H9 (cell line): ENCODE measurements around the gene ABHD17C. TPM values are rescaled to one million over a fixed set of nuclear protein-coding genes. Genes with fewer than 3 reads are reported as not detected.

Experiments
- DNase-seq: peaks from one replicate; pipeline ENCODE4 v3.0.0-alpha.2; 2017
- H2AFZ ChIP-seq: one replicate; pipeline ENCODE4 v1.6.1; 2013; ENCODE audit warnings: mild to moderate bottlenecking, low read length, control low read depth, moderate library complexity
- H2AK5ac ChIP-seq: 2 replicates; pipeline ENCODE4 v1.6.1; 2013; ENCODE audit warnings: low read length, control low read depth, mixed read lengths; ENCODE audit not compliant: insufficient read length
- H2BK120ac ChIP-seq: one replicate; pipeline ENCODE4 v1.6.1; 2013; ENCODE audit warnings: low read depth, mild to moderate bottlenecking, low read length, control low read depth, inconsistent platforms; ENCODE audit not compliant: poor library complexity, severe bottlenecking
- H2BK12ac ChIP-seq: 2 replicates; pipeline ENCODE4 v1.6.1; 2013; ENCODE audit warnings: low read length, control low read depth, mixed read lengths, low read depth; ENCODE audit not compliant: insufficient read length
- H2BK15ac ChIP-seq: 2 replicates; pipeline ENCODE4 v1.6.1; 2013; ENCODE audit warnings: low read depth, low read length, control low read depth
- H2BK20ac ChIP-seq: one replicate; pipeline ENCODE4 v1.6.1; 2013; ENCODE audit warnings: low read depth, mild to moderate bottlenecking, low read length, control low read depth, inconsistent platforms; ENCODE audit not compliant: poor library complexity, severe bottlenecking
- H2BK5ac ChIP-seq: 2 replicates; pipeline ENCODE4 v1.6.1; 2013; ENCODE audit warnings: low read length, control low read depth, mixed read lengths; ENCODE audit not compliant: insufficient read length
- H3K14ac ChIP-seq: 2 replicates; pipeline ENCODE4 v1.6.1; 2013; ENCODE audit warnings: low read length, control low read depth; ENCODE audit not compliant: insufficient read depth
- H3K18ac ChIP-seq: 2 replicates; pipeline ENCODE4 v1.6.1; 2013; ENCODE audit warnings: low read depth, mild to moderate bottlenecking, mixed read lengths, low read length, control low read depth; ENCODE audit not compliant: insufficient read length
- H3K23ac ChIP-seq: 2 replicates; pipeline ENCODE4 v1.6.1; 2013; ENCODE audit warnings: low read length, control low read depth, mixed read lengths, low read depth; ENCODE audit not compliant: insufficient read length
- H3K23me2 ChIP-seq: 2 replicates; pipeline ENCODE4 v1.6.1; 2013; ENCODE audit warnings: low read depth, mild to moderate bottlenecking, mixed read lengths, low read length, control low read depth; ENCODE audit not compliant: insufficient read length, poor library complexity, severe bottlenecking
- H3K27ac ChIP-seq: 2 replicates; pipeline ENCODE4 v1.5.1; 2013; ENCODE audit warnings: low read length, control low read depth, mixed read lengths, low read depth; ENCODE audit not compliant: insufficient read length
- H3K27me3 ChIP-seq: 2 replicates; pipeline ENCODE4 v1.6.1; 2013; ENCODE audit warnings: low read length, control low read depth, inconsistent platforms; ENCODE audit not compliant: insufficient read depth
- H3K4ac ChIP-seq: 2 replicates; pipeline ENCODE4 v1.6.1; 2013; ENCODE audit warnings: low read depth, mild to moderate bottlenecking, control low read depth, inconsistent platforms, low read length, moderate library complexity
- H3K4me1 ChIP-seq: 2 replicates; pipeline ENCODE4 v1.6.1; 2013; ENCODE audit warnings: low read length, control low read depth, inconsistent platforms; ENCODE audit not compliant: insufficient read depth
- H3K4me2 ChIP-seq: 2 replicates; pipeline ENCODE4 v1.6.1; 2013; ENCODE audit warnings: low read length, control low read depth, mixed read lengths; ENCODE audit not compliant: insufficient read length, insufficient read depth
- H3K56ac ChIP-seq: 2 replicates; pipeline ENCODE4 v1.6.1; 2013; ENCODE audit warnings: low read depth, mild to moderate bottlenecking, mixed read lengths, low read length, control low read depth; ENCODE audit not compliant: insufficient read length
- H3K79me1 ChIP-seq: 2 replicates; pipeline ENCODE4 v1.6.1; 2013; ENCODE audit warnings: low read depth, mild to moderate bottlenecking, moderate library complexity, low read length, control low read depth, inconsistent platforms; ENCODE audit not compliant: insufficient read depth, poor library complexity, severe bottlenecking
- H3K79me2 ChIP-seq: 2 replicates; pipeline ENCODE4 v1.6.1; 2013; ENCODE audit warnings: low read length, control low read depth, inconsistent platforms; ENCODE audit not compliant: insufficient read depth
- H3K9ac ChIP-seq: 2 replicates; pipeline ENCODE4 v1.6.1; 2013; ENCODE audit warnings: low read length, control low read depth, mixed read lengths; ENCODE audit not compliant: insufficient read length; ENCODE audit errors: extremely low read depth
- H3K9me3 ChIP-seq: one replicate; pipeline ENCODE4 v1.6.1; 2013; ENCODE audit warnings: low read depth, low read length, inconsistent platforms; ENCODE audit not compliant: control insufficient read depth
- H3T11ph ChIP-seq: one replicate; pipeline ENCODE4 v1.6.1; 2013; ENCODE audit warnings: mild to moderate bottlenecking, low read length, control low read depth, inconsistent platforms
- H4K20me1 ChIP-seq: one replicate; pipeline ENCODE4 v1.6.1; 2013; ENCODE audit not compliant: control insufficient read depth, insufficient read length, insufficient read depth
- H4K5ac ChIP-seq: 2 replicates; pipeline ENCODE4 v1.6.1; 2013; ENCODE audit warnings: low read depth, mild to moderate bottlenecking, mixed read lengths, low read length, control low read depth; ENCODE audit not compliant: insufficient read length
- H4K8ac ChIP-seq: replicated peaks from 2 replicates; pipeline ENCODE4 v1.6.1; 2013; ENCODE audit warnings: low read length, control low read depth, mixed read lengths, low read depth; ENCODE audit not compliant: insufficient read length
- H4K91ac ChIP-seq: 2 replicates; pipeline ENCODE4 v1.6.1; 2013; ENCODE audit warnings: low read depth, mild to moderate bottlenecking, moderate library complexity, mixed read lengths, low read length, control low read depth; ENCODE audit not compliant: insufficient read length
- H3K27ac Mint-ChIP-seq, 3 experiments: 2 replicates in 2 of 3; 3 replicates in 1 of 3; pipeline ENCODE4 v1.8.0; 2020 to 2021; ENCODE audit warnings: mixed read lengths in 3 of 3, mild to moderate bottlenecking in 1 of 3, moderate library complexity in 1 of 3
- H3K27me3 Mint-ChIP-seq: 2 replicates; pipeline ENCODE4 v1.8.0; 2021; ENCODE audit warnings: low read depth, mild to moderate bottlenecking, moderate library complexity, mixed read lengths
- H3K36me3 Mint-ChIP-seq, 3 experiments: 2 replicates in 2 of 3; 3 replicates in 1 of 3; pipeline ENCODE4 v1.8.0; 2020 to 2021; ENCODE audit warnings: low read depth in 3 of 3, mixed read lengths in 3 of 3; ENCODE audit not compliant: insufficient read depth in 1 of 3
- H3K4me1 Mint-ChIP-seq, 2 experiments: 2 replicates each; pipeline ENCODE4 v1.8.0; 2020; ENCODE audit warnings: mixed read lengths in 2 of 2
- H3K4me3 Mint-ChIP-seq, 2 experiments: 2 replicates in 1 of 2; 3 replicates in 1 of 2; pipeline ENCODE4 v1.8.0; 2020 to 2021; ENCODE audit warnings: mild to moderate bottlenecking in 2 of 2, mixed read lengths in 2 of 2, moderate library complexity in 1 of 2
- H3K9me3 Mint-ChIP-seq, 2 experiments: 2 replicates in 1 of 2; 3 replicates in 1 of 2; pipeline ENCODE4 v1.8.0; 2020; ENCODE audit warnings: mild to moderate bottlenecking in 2 of 2, mixed read lengths in 2 of 2, moderate library complexity in 1 of 2
- CTCF ChIP-seq: fragments of 200-600 bp; sonication (generic); conservative IDR thresholded peaks from 3 replicates; pipeline ENCODE4 v1.8.0; 2021; ENCODE audit warnings: antibody characterized with exemption, mild to moderate bottlenecking
- total RNA-seq: library from RNA; stranded (reverse); gene quantifications from 2 replicates; pipeline ENCODE4 v1.2.1, GENCODE V29; 2021

ABHD17C gene
- total RNA-seq, 1 experiment from 2014 or later = 21.5 TPM

- Histone ChIP-seq H4K20me1 (no peaks in the 10 kb centered on the region), H3K9ac (no peak overlapping the region), H3T11ph (no peak overlapping the region), H3K4ac (no peak overlapping the region), H3K23me2 (no peaks in the 10 kb centered on the region), H3K56ac (no peak overlapping the region), H3K23ac (no peak overlapping the region), H3K18ac (no peak overlapping the region), H2BK20ac (no peak overlapping the region), H2BK15ac (no peak overlapping the region), H3K4me1 (no peaks in the 10 kb centered on the region), H4K91ac (no peak overlapping the region), H2BK12ac (no peak overlapping the region), H2BK5ac (no peak overlapping the region), H3K79me2 (no peaks in the 10 kb centered on the region), H3K9me3 (no peaks in the 10 kb centered on the region), H4K8ac (no peak overlapping the region), H2AK5ac (no peak overlapping the region), H2AFZ (no peak overlapping the region), H3K27me3 (no peaks in the 10 kb centered on the region), H4K5ac (no peak overlapping the region), H3K14ac (no peak overlapping the region), H3K27ac (no peak overlapping the region), H3K79me1 (no peaks in the 10 kb centered on the region), H2BK120ac (no peak overlapping the region), H3K4me2 (no peak overlapping the region)
- Mint-ChIP-seq H3K4me3 (no peak overlapping the region), H3K27ac (no peak overlapping the region), H3K9me3 (no peaks in the 10 kb centered on the region), H3K27me3 (peaks cover 9% of the 10 kb centered on the region), H3K36me3 (0 out of 7 replicates have a peak, but pooled peaks cover 0 to under 1% (median 0%) of the 10 kb centered on the region in 3 experiments), H3K4me1 (peaks cover 14 to 16% of the 10 kb centered on the region in 2 experiments)
- DNase-seq = no peak
- TF ChIP-seq CTCF = no peak
Measured at GRCh38 chr15:80689294-80689693, 5.8 kb upstream of the ABHD17C start.
